ENCODE results near the gene HSPB1.

Gene HSPB1

DNA sequence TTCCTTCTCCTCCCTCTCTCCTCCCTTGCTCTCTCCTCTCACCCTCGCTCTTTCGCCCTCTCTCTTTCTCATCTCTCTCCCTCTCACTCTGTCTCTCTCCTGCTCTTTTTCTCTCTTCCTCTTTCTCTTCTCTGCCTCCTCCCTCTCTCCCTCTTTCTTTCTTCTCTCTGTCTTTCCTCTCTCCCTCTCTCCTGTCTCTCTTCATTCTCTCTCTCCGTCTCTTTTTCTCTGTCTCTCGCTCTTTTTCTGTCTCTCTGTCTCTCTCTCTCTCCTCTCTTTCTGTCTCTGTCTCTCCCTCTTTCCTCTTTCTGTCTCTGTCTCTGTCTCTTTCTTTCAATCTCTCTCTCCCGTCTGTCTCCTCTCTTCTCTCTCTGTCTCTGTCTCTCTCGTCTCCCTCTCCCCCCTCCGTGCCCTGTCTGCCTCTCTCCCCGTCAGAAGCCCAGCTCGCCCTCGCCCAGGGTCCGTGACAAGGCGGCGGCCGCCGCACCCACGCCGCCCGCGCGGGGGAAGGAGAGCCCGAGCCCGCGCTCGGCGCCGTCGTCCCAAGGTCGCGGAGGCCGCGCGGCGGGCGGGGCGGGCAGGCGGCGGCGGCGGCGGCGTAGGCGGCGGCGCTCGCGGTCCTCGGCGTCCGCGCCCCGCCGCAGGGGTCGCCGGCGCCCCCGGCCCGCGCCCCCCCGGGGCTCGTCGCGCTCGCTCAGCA lies 21.3 kb upstream of the HSPB1 start (continued):
- TF ChIP-seq PRDM4 (tag by site-specific recombination; IDR thresholded peaks at IDR 0.05) (no peak), KLF16 (tag by site-specific recombination; IDR thresholded peaks at IDR 0.05) (no peak), ZNF791 (tag by site-specific recombination; IDR thresholded peaks at IDR 0.05) (no peak), ZNF768 (tag by site-specific recombination; IDR thresholded peaks at IDR 0.05) (no peak), ZNF692 (tag by site-specific recombination; IDR thresholded peaks at IDR 0.05) (no peak), REST (tag by site-specific recombination; IDR thresholded peaks at IDR 0.05) (no peak), RBAK (tag by site-specific recombination; IDR thresholded peaks at IDR 0.05) (no peak), ZNF585B (tag by site-specific recombination; IDR thresholded peaks at IDR 0.05) (no peak), SCRT2 (tag by site-specific recombination; IDR thresholded peaks at IDR 0.05) (no peak), SCRT1 (tag by site-specific recombination; IDR thresholded peaks at IDR 0.05; ENCODE audit: borderline replicate concordance) (no peak), ZNF354C (tag by site-specific recombination; IDR thresholded peaks at IDR 0.05; ENCODE audit: borderline replicate concordance, low read depth) (no peak), ZNF223 (tag by site-specific recombination; IDR thresholded peaks at IDR 0.05) (no peak), ZNF792 (tag by site-specific recombination; IDR thresholded peaks at IDR 0.05) (peak; percentile 21; the same call in 1 of the 2 replicates), ZBTB20 (tag by site-specific recombination; IDR thresholded peaks at IDR 0.05) (no peak; the same call in 1 of the 2 replicates), ZNF266 (tag by site-specific recombination; IDR thresholded peaks at IDR 0.05; ENCODE audit: low read depth) (no peak), ZNF747 (tag by site-specific recombination; IDR thresholded peaks at IDR 0.05) (no peak), ZNF610 (tag by site-specific recombination; IDR thresholded peaks at IDR 0.05; ENCODE audit: borderline replicate concordance) (no peak), KLF8 (tag by site-specific recombination; IDR thresholded peaks at IDR 0.05) (peak; percentile 42; the same call in 1 of the 2 replicates), HOXA7 (CRISPR knock-in tag; IDR thresholded peaks at IDR 0.05; ENCODE audit: borderline replicate concordance) (no peak), IKZF3 (tag by site-specific recombination; IDR thresholded peaks at IDR 0.05) (no peak), SP7 (tag by site-specific recombination; IDR thresholded peaks at IDR 0.05) (no peak)
- TF ChIP-seq, protein P1, sequence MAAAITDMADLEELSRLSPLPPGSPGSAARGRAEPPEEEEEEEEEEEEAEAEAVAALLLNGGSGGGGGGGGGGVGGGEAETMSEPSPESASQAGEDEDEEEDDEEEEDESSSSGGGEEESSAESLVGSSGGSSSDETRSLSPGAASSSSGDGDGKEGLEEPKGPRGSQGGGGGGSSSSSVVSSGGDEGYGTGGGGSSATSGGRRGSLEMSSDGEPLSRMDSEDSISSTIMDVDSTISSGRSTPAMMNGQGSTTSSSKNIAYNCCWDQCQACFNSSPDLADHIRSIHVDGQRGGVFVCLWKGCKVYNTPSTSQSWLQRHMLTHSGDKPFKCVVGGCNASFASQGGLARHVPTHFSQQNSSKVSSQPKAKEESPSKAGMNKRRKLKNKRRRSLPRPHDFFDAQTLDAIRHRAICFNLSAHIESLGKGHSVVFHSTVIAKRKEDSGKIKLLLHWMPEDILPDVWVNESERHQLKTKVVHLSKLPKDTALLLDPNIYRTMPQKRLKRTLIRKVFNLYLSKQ (tag by site-specific recombination; IDR thresholded peaks at IDR 0.05; ENCODE audit: borderline replicate concordance), result no peak
- TF ChIP-seq, protein P2, sequence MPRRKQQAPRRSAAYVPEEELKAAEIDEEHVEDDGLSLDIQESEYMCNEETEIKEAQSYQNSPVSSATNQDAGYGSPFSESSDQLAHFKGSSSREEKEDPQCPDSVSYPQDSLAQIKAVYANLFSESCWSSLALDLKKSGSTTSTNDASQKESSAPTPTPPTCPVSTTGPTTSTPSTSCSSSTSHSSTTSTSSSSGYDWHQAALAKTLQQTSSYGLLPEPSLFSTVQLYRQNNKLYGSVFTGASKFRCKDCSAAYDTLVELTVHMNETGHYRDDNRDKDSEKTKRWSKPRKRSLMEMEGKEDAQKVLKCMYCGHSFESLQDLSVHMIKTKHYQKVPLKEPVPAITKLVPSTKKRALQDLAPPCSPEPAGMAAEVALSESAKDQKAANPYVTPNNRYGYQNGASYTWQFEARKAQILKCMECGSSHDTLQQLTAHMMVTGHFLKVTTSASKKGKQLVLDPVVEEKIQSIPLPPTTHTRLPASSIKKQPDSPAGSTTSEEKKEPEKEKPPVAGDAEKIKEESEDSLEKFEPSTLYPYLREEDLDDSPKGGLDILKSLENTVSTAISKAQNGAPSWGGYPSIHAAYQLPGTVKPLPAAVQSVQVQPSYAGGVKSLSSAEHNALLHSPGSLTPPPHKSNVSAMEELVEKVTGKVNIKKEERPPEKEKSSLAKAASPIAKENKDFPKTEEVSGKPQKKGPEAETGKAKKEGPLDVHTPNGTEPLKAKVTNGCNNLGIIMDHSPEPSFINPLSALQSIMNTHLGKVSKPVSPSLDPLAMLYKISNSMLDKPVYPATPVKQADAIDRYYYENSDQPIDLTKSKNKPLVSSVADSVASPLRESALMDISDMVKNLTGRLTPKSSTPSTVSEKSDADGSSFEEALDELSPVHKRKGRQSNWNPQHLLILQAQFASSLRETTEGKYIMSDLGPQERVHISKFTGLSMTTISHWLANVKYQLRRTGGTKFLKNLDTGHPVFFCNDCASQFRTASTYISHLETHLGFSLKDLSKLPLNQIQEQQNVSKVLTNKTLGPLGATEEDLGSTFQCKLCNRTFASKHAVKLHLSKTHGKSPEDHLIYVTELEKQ (tag by site-specific recombination; IDR thresholded peaks at IDR 0.05; ENCODE audit: borderline replicate concordance), result no peak
- TF ChIP-seq, protein P3, sequence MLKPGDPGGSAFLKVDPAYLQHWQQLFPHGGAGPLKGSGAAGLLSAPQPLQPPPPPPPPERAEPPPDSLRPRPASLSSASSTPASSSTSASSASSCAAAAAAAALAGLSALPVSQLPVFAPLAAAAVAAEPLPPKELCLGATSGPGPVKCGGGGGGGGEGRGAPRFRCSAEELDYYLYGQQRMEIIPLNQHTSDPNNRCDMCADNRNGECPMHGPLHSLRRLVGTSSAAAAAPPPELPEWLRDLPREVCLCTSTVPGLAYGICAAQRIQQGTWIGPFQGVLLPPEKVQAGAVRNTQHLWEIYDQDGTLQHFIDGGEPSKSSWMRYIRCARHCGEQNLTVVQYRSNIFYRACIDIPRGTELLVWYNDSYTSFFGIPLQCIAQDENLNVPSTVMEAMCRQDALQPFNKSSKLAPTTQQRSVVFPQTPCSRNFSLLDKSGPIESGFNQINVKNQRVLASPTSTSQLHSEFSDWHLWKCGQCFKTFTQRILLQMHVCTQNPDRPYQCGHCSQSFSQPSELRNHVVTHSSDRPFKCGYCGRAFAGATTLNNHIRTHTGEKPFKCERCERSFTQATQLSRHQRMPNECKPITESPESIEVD (tag by site-specific recombination; IDR thresholded peaks at IDR 0.05), result no peak
